HepG2 (cell line): ENCODE results near the gene EBF4. TPM values are rescaled to one million over a fixed set of nuclear protein-coding genes. Genes with fewer than 3 reads are reported as not detected.

Source experiments
- BCLAF1 ChIP-seq: fragments of 450-650 bp; IDR thresholded peaks from 2 replicates; pipeline ENCODE4 v1.6.1; 2017; ENCODE audit warnings: mild to moderate bottlenecking
- BRCA1 ChIP-seq: sonication (generic); formaldehyde crosslinking; IDR thresholded peaks from 2 replicates; pipeline ENCODE4 v1.4.0; 2020; ENCODE audit warnings: missing genetic modification reagents
- CENPBD1 ChIP-seq: sonication (generic); formaldehyde crosslinking; IDR thresholded peaks from 2 replicates; pipeline ENCODE4 v1.8.0; 2022; ENCODE audit warnings: missing genetic modification reagents, low read depth, mild to moderate bottlenecking, borderline replicate concordance
- CHD2 ChIP-seq: IDR thresholded peaks from 2 replicates; pipeline ENCODE4 v1.6.1; 2011; ENCODE audit warnings: low read depth, low read length, improper control_type of control experiment
- FOXO1 ChIP-seq: sonication (generic); formaldehyde crosslinking; IDR thresholded peaks from 2 replicates; pipeline ENCODE4 v1.4.0; 2020; ENCODE audit warnings: missing genetic modification reagents
- MAZ ChIP-seq, 2 experiments: sonication (generic) in 1 of 2; formaldehyde crosslinking in 1 of 2; IDR thresholded peaks; 2 replicates each; pipeline versions ENCODE4 v1.5.0 to v1.6.1; 2012 to 2020; ENCODE audit warnings: low read depth in 2 of 2, mild to moderate bottlenecking in 2 of 2, borderline replicate concordance in 1 of 2, improper control_type of control experiment in 1 of 2, low read length in 1 of 2, missing genetic modification reagents in 1 of 2, moderate library complexity in 1 of 2
- MED1 ChIP-seq: sonication (generic); formaldehyde crosslinking; IDR thresholded peaks from 2 replicates; pipeline ENCODE4 v1.4.0; 2020; ENCODE audit warnings: missing genetic modification reagents
- NFIB ChIP-seq: sonication (generic); formaldehyde crosslinking; IDR thresholded peaks from 2 replicates; pipeline ENCODE4 v1.9.0; 2021; ENCODE audit warnings: missing genetic modification reagents, mild to moderate bottlenecking, borderline replicate concordance
- PCBP1 ChIP-seq: fragments of 200-400 bp; formaldehyde crosslinking; IDR thresholded peaks from 2 replicates; pipeline ENCODE4 v1.6.1; 2017; ENCODE audit warnings: mild to moderate bottlenecking, low read depth, low read length, borderline replicate concordance
- TEF ChIP-seq: sonication (generic); formaldehyde crosslinking; IDR thresholded peaks from 2 replicates; pipeline ENCODE4 v1.5.0; 2020; ENCODE audit warnings: missing genetic modification reagents
- THAP11 ChIP-seq: IDR thresholded peaks from 2 replicates; pipeline ENCODE4 v1.6.1; 2016; ENCODE audit warnings: missing biosample characterization, missing genetic modification reagents
- ZBTB14 ChIP-seq: sonication (generic); formaldehyde crosslinking; IDR thresholded peaks from 2 replicates; pipeline ENCODE4 v1.4.0; 2020; ENCODE audit warnings: missing genetic modification reagents
- ZBTB7B ChIP-seq: sonication (generic); formaldehyde crosslinking; IDR thresholded peaks from 2 replicates; pipeline ENCODE4 v1.4.0; 2020; ENCODE audit warnings: missing genetic modification reagents
- ZFP36 ChIP-seq: fragments of 150-350 bp; IDR thresholded peaks from 2 replicates; pipeline ENCODE4 v1.6.1; 2018; ENCODE audit warnings: borderline replicate concordance, low read length, low read depth; ENCODE audit not compliant: partially characterized antibody
- ZFP62 ChIP-seq: sonication (generic); formaldehyde crosslinking; IDR thresholded peaks from 2 replicates; pipeline ENCODE4 v1.4.0; 2020; ENCODE audit warnings: missing genetic modification reagents
- ZNF367 ChIP-seq: sonication (generic); formaldehyde crosslinking; IDR thresholded peaks from 2 replicates; pipeline ENCODE4 v1.4.0; 2020; ENCODE audit warnings: missing genetic modification reagents, borderline replicate concordance
- ZNF543 ChIP-seq: sonication (generic); formaldehyde crosslinking; IDR thresholded peaks from 2 replicates; pipeline ENCODE4 v1.4.0; 2020; ENCODE audit warnings: mild to moderate bottlenecking, missing genetic modification reagents
- ZNF564 ChIP-seq: sonication (generic); formaldehyde crosslinking; IDR thresholded peaks from 2 replicates; pipeline ENCODE4 v1.8.1; 2023; ENCODE audit warnings: mild to moderate bottlenecking, missing genetic modification reagents
- ZNF713 ChIP-seq: sonication (generic); formaldehyde crosslinking; IDR thresholded peaks from 2 replicates; pipeline ENCODE4 v1.4.0; 2020; ENCODE audit warnings: mild to moderate bottlenecking, missing genetic modification reagents
- ZNF737 ChIP-seq: sonication (generic); formaldehyde crosslinking; IDR thresholded peaks from 2 replicates; pipeline ENCODE4 v1.5.0; 2020; ENCODE audit warnings: missing genetic modification reagents, mild to moderate bottlenecking, borderline replicate concordance
- polyA plus RNA-seq, 8 experiments: library from polyadenylated mRNA; depleted of rRNA in 3 of 8; stranded (reverse) in 7 of 8; unstranded in 1 of 8; fragments of >200 nt; fragmentation: Illumina TruSeq in 4 of 8; extraction: Trizol in 4 of 8; gene quantifications; 2 replicates each; pipeline versions ENCODE4 v1.2.1 to v1.2.3, GENCODE V29; 2011 to 2016; ENCODE audit warnings: low read depth in 4 of 8, missing spikeins in 1 of 8, mixed read lengths in 1 of 8; ENCODE audit not compliant: insufficient read depth in 1 of 8
- total RNA-seq, 5 experiments: library from RNA; depleted of rRNA; stranded (reverse); fragments of >200 nt; fragmentation: Illumina TruSeq; extraction: Trizol; gene quantifications; 2 replicates each; pipeline ENCODE4 v1.2.3, GENCODE V29; 2016; ENCODE audit warnings: low read depth in 1 of 5
- TF ChIP-seq, protein P1 (sequence below): sonication (generic); formaldehyde crosslinking; IDR thresholded peaks from 2 replicates; pipeline ENCODE4 v1.8.0; 2022; ENCODE audit warnings: mild to moderate bottlenecking, missing genetic modification reagents, borderline replicate concordance

The EBF4 gene
- total and polyA plus RNA-seq, 2 of the 13 experiments (the other 11 are each of a cell fraction or from before 2014, with no cell fraction given) = 0.84 to 2.2 TPM

DNA sequence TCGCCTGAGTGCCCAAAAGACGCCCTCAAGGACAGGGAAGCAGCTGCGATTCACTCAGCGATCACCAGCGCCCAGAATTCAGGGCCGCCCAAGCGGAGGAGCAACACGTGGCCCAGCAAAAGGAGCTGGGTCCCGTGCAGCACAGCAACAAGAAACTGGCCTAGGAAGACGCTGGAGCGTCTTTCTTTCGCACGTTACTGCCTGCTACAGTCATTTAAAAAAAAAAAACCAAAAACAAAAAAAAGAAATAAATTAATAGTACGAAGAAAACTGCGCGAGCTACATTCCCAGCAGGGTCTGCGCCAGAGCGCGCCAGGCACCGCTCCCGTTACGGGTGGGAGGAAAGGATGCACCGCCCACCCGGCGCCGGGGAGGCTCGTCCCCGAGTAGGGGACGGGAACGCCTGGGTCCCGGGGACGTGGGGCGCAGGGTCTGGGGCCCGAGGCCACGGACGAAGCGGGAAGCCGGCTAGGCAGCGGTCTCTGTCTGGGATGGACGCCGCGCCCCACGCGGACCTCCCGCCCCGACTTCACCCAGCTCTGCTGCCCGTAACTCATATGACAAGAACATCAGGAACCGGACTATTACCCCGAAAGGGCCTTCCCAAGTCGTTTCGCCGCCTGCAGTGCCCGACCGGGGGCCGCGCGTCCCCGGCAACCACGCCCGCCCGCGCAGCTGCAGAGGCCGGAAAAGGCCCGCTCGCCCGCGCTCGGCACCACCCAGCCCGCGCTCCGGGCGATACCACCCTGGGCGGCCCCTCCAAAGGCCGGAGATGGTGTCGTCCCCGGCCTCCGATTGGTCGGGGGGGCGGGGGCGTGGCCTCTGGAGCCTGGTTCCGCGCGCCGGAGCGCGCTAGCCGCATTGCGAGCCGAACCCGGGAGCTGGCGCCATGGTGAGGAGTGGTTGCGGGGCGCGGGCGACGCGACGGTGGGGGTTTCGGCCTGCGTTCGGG, 40.5 kb upstream of the EBF4 start, which contains the start of gene NOP56 (continued):
- TF ChIP-seq THAP11 (CRISPR knock-in tag) = peak; percentile 87
- TF ChIP-seq ZBTB7B = peak; percentile 49
- peak; percentile 73 for TF ChIP-seq MAZ (IDR thresholded peaks at IDR 0.05; ENCODE audit: borderline replicate concordance, low read depth, low read length)
- TF ChIP-seq MAZ (CRISPR knock-in tag; IDR thresholded peaks at IDR 0.05; ENCODE audit: low read depth) = peak; percentile 99
- no peak for TF ChIP-seq ZFP36
- no peak for TF ChIP-seq NFIB
- peak; percentile 46 for TF ChIP-seq ZNF713 (CRISPR knock-in tag)
- no peak for TF ChIP-seq BCLAF1
- peak; percentile 20; the same call in 1 of the 2 replicates for TF ChIP-seq ZNF737 (CRISPR knock-in tag)
- TF ChIP-seq PCBP1 = 0 out of 2 replicates have a peak, but pooled peaks have one; percentile 49
- TF ChIP-seq CHD2 = no peak; the same call in 1 of the 2 replicates
- TF ChIP-seq ZNF543 (CRISPR knock-in tag) = peak; percentile 99
- TF ChIP-seq ZFP62 (CRISPR knock-in tag) = no peak
- TF ChIP-seq ZNF564 (CRISPR knock-in tag) = peak; percentile 67
- TF ChIP-seq, protein P1, sequence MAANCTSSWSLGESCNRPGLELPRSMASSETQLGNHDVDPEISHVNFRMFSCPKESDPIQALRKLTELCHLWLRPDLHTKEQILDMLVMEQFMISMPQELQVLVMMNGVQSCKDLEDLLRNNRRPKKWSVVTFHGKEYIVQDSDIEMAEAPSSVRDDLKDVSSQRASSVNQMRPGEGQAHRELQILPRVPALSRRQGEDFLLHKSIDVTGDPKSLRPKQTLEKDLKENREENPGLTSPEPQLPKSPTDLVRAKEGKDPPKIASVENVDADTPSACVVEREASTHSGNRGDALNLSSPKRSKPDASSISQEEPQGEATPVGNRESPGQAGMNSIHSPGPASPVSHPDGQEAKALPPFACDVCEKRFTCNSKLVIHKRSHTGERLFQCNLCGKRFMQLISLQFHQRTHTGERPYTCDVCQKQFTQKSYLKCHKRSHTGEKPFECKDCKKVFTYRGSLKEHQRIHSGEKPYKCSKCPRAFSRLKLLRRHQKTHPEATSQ (CRISPR knock-in tag) = peak; percentile 74; the same call in 1 of the 2 replicates
- TF ChIP-seq ZBTB14 (CRISPR knock-in tag) = peak; percentile 96
- TF ChIP-seq MED1 (CRISPR knock-in tag) = peak; percentile 68
- peak; percentile 57; the same call in 1 of the 2 replicates for TF ChIP-seq ZNF367
- no peak for TF ChIP-seq FOXO1
- TF ChIP-seq BRCA1 (CRISPR knock-in tag) = peak; percentile 67; the same call in 1 of the 2 replicates
- 0 out of 2 replicates have a peak, but pooled peaks have one; percentile 84 for TF ChIP-seq CENPBD1 (CRISPR knock-in tag)
- 0 out of 2 replicates have a peak, but pooled peaks have one; percentile 11 for TF ChIP-seq TEF (CRISPR knock-in tag)
